ENCODE results near the gene INTS3. TPM values are rescaled to one million over a fixed set of nuclear protein-coding genes. Genes with fewer than 3 reads are reported as not detected.

INTS3 gene, protein sequence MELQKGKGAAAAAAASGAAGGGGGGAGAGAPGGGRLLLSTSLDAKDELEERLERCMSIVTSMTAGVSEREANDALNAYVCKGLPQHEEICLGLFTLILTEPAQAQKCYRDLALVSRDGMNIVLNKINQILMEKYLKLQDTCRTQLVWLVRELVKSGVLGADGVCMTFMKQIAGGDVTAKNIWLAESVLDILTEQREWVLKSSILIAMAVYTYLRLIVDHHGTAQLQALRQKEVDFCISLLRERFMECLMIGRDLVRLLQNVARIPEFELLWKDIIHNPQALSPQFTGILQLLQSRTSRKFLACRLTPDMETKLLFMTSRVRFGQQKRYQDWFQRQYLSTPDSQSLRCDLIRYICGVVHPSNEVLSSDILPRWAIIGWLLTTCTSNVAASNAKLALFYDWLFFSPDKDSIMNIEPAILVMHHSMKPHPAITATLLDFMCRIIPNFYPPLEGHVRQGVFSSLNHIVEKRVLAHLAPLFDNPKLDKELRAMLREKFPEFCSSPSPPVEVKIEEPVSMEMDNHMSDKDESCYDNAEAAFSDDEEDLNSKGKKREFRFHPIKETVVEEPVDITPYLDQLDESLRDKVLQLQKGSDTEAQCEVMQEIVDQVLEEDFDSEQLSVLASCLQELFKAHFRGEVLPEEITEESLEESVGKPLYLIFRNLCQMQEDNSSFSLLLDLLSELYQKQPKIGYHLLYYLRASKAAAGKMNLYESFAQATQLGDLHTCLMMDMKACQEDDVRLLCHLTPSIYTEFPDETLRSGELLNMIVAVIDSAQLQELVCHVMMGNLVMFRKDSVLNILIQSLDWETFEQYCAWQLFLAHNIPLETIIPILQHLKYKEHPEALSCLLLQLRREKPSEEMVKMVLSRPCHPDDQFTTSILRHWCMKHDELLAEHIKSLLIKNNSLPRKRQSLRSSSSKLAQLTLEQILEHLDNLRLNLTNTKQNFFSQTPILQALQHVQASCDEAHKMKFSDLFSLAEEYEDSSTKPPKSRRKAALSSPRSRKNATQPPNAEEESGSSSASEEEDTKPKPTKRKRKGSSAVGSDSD
- 12.0 to 23.1 TPM (median 21.7 TPM) in 5 replicates for total RNA-seq (2022; extraction: Qiagen RNA extraction; ENCODE audit: low read depth)

DNA sequence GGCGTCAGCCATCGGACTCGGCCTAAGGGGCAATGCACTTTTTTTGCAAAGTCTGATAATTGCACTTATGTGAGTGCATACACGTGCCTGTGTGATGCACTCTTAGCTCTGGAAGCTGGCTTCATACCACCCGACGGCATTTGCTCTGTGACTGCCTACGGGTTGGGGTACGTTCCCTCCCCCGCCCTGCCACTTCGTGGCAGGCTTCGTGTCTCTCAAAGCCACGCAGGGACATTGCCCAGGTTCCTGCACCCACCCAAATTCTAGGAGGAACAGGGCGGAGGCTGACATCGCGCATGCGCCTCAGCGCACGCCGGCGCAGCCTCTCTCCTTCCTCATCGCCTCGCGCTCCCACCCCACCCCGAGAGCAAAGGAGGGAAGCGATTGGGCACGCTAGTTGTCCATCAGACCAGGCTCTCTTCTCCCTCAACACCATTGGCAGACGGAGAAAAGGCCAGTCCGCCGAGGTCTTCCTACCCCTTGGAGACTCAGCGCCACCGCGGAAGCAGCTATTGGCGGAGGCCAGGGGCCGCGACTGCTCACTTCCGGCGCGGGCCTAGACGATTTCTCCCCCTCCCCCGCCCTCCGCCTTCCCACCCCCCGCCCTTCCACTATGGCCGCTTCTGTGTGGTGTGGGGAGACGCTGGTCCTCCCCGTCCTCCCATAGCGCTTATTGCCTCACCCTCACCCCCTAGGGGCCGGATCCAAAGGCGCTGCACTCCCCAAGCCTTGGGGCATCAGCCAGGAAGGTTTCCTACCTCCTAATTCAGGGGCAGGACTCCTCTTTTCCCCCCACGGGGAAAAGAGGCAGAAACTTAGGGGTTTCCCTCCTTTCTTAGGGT is at the start of gene INTS3:
TSS of gene INTS3 (plus strand) at position 588 of the 842 bp plus-strand sequence. CDS start 585 bp downstream, outside the sequence.

DNA sequence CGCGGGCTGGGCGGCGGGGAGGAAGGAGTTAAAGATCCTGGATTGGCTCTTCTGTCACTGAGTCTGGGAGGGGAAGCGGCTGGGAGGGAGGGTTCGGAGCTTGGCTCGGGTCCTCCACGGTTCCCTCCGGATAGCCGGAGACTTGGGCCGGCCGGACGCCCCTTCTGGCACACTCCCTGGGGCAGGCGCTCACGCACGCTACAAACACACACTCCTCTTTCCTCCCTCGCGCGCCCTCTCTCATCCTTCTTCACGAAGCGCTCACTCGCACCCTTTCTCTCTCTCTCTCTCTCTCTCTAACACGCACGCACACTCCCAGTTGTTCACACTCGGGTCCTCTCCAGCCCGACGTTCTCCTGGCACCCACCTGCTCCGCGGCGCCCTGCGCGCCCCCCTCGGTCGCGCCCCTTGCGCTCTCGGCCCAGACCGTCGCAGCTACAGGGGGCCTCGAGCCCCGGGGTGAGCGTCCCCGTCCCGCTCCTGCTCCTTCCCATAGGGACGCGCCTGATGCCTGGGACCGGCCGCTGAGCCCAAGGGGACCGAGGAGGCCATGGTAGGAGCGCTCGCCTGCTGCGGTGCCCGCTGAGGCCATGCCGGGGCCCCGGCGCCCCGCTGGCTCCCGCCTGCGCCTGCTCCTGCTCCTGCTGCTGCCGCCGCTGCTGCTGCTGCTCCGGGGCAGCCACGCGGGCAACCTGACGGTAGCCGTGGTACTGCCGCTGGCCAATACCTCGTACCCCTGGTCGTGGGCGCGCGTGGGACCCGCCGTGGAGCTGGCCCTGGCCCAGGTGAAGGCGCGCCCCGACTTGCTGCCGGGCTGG is 49.1 kb upstream of the INTS3 start, which contains the start of gene NPR1:
TSS of gene NPR1 (plus strand) at position 170 of the 818 bp plus-strand sequence. CDS start at position 591, 421 bp downstream.

GRCh38 chr1:153774780-153775457 is 47.1 kb downstream of the INTS3 start, which contains the start of gene SLC27A3:
Gene SLC27A3 (plus strand): TSS chr1:153775407. CDS start chr1:153775498, 91 bp downstream.

Other genes with a start within 250 kb of the INTS3 start
- gene S100A6, start 192.1 kb upstream of the INTS3 start, total RNA-seq (2022; extraction: Qiagen RNA extraction; ENCODE audit: low read depth) = 3,152 to 3,428 TPM (median 3,355 TPM) in 5 replicates
- gene S100A5, start 187.1 kb upstream of the INTS3 start, total RNA-seq (2022; extraction: Qiagen RNA extraction; ENCODE audit: low read depth) = 0.52 to 0.90 TPM (median 0.69 TPM) in 4 of 5 replicates, not detected in the other
- 1,502 to 1,789 TPM (median 1,685 TPM) in 5 replicates for gene S100A4, start 182.2 kb upstream of the INTS3 start, total RNA-seq (2022; extraction: Qiagen RNA extraction; ENCODE audit: low read depth)
- 79.7 to 94.4 TPM (median 93.6 TPM) in 5 replicates for gene S100A3, start 178.8 kb upstream of the INTS3 start, total RNA-seq (2022; extraction: Qiagen RNA extraction; ENCODE audit: low read depth)
- 16.8 to 29.9 TPM (median 23.4 TPM) in 5 replicates for gene S100A2, start 162.2 kb upstream of the INTS3 start, total RNA-seq (2022; extraction: Qiagen RNA extraction; ENCODE audit: low read depth)
- 441 to 483 TPM (median 469 TPM) in 5 replicates for gene S100A16, start 114.9 kb upstream of the INTS3 start, total RNA-seq (2022; extraction: Qiagen RNA extraction; ENCODE audit: low read depth)
- 0.30 to 0.74 TPM (median 0.60 TPM) in 5 replicates for gene S100A14, start 111.7 kb upstream of the INTS3 start, total RNA-seq (2022; extraction: Qiagen RNA extraction; ENCODE audit: low read depth)
- gene S100A13, start 100.5 kb upstream of the INTS3 start, total RNA-seq (2022; extraction: Qiagen RNA extraction; ENCODE audit: low read depth) = 154 to 169 TPM (median 160 TPM) in 5 replicates
- 0.15 to 0.83 TPM (median 0.47 TPM) in 5 replicates for gene S100A1, start 99.6 kb upstream of the INTS3 start, total RNA-seq (2022; extraction: Qiagen RNA extraction; ENCODE audit: low read depth)
- 72.8 to 90.3 TPM (median 76.0 TPM) in 5 replicates for gene CHTOP, start 94.0 kb upstream of the INTS3 start, total RNA-seq (2022; extraction: Qiagen RNA extraction; ENCODE audit: low read depth)
- gene SNAPIN, start 69.3 kb upstream of the INTS3 start, total RNA-seq (2022; extraction: Qiagen RNA extraction; ENCODE audit: low read depth) = 53.6 to 58.0 TPM (median 56.5 TPM) in 5 replicates
- 268 to 316 TPM (median 275 TPM) in 5 replicates for gene ILF2, start 57.1 kb upstream of the INTS3 start, total RNA-seq (2022; extraction: Qiagen RNA extraction; ENCODE audit: low read depth)
- gene NPR1, start 49.4 kb upstream of the INTS3 start, total RNA-seq (2022; extraction: Qiagen RNA extraction; ENCODE audit: low read depth) = 0.95 to 1.3 TPM (median 1.1 TPM) in 5 replicates
- gene SLC27A3, start 47.4 kb downstream of the INTS3 start, total RNA-seq (2022; extraction: Qiagen RNA extraction; ENCODE audit: low read depth) = 1.1 to 2.0 TPM (median 1.4 TPM) in 5 replicates
- gene GATAD2B, start 194.9 kb downstream of the INTS3 start, total RNA-seq (2022; extraction: Qiagen RNA extraction; ENCODE audit: low read depth) = 9.1 to 12.0 TPM (median 11.8 TPM) in 5 replicates
- 26.1 to 38.2 TPM (median 34.8 TPM) in 5 replicates for gene DENND4B, start 218.7 kb downstream of the INTS3 start, total RNA-seq (2022; extraction: Qiagen RNA extraction; ENCODE audit: low read depth)
- gene CRTC2, start 230.6 kb downstream of the INTS3 start, total RNA-seq (2022; extraction: Qiagen RNA extraction; ENCODE audit: low read depth) = 32.7 to 45.4 TPM (median 42.7 TPM) in 5 replicates
- gene SLC39A1, start 235.5 kb downstream of the INTS3 start, total RNA-seq (2022; extraction: Qiagen RNA extraction; ENCODE audit: low read depth) = 154 to 166 TPM (median 163 TPM) in 5 replicates
- 8.7 to 11.8 TPM (median 10.7 TPM) in 5 replicates for gene CREB3L4, start 239.9 kb downstream of the INTS3 start, total RNA-seq (2022; extraction: Qiagen RNA extraction; ENCODE audit: low read depth)
- 109 to 159 TPM (median 148 TPM) in 5 replicates for gene JTB, start 249.6 kb downstream of the INTS3 start, total RNA-seq (2022; extraction: Qiagen RNA extraction; ENCODE audit: low read depth)

All from A549 treated with DMSO at 1 μM for 4 hours (cell line).